Uterus (tissue), 2 donors: ENCODE data around the gene PDP2.

Source experiments
- POLR2A ChIP-seq, 2 donors: fragments of 450-650 bp; IDR thresholded peaks; one replicate each; pipeline ENCODE4 v1.6.1; 2016; ENCODE audit warnings: antibody characterized with exemption in 2 of 2, mild to moderate bottlenecking in 1 of 2, moderate library complexity in 1 of 2
- TF ChIP-seq, protein P1 (sequence below), 4 experiments: fragments of 200-600 bp in 2 of 4; fragments of 450-650 bp in 2 of 4; sonication (generic) in 2 of 4; IDR thresholded peaks; one replicate each; pipeline ENCODE4 v1.5.1; 2016 to 2019; ENCODE audit warnings: antibody characterized with exemption in 4 of 4, mild to moderate bottlenecking in 2 of 4, moderate library complexity in 1 of 4

DNA sequence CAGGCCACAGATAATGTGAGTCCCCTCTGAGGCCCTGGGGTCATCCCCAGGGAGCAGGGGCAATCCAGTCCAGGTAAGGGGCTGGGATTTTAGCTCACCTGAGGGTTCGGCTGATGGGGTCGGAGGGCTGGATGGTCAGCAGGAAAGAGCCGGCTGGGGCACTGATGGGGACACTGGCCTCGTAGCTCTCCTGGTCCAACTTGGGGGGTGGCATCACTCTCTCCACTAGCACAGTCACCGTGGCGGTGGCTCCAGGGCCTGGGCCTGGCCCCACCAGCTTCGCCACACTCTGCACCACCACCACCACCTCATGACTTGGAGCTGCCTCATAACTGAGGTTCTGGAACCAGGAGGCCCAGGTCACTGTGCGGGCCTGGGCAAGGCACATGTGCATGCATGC, 31.5 kb downstream of the PDP2 start:
- TF ChIP-seq, protein P1, sequence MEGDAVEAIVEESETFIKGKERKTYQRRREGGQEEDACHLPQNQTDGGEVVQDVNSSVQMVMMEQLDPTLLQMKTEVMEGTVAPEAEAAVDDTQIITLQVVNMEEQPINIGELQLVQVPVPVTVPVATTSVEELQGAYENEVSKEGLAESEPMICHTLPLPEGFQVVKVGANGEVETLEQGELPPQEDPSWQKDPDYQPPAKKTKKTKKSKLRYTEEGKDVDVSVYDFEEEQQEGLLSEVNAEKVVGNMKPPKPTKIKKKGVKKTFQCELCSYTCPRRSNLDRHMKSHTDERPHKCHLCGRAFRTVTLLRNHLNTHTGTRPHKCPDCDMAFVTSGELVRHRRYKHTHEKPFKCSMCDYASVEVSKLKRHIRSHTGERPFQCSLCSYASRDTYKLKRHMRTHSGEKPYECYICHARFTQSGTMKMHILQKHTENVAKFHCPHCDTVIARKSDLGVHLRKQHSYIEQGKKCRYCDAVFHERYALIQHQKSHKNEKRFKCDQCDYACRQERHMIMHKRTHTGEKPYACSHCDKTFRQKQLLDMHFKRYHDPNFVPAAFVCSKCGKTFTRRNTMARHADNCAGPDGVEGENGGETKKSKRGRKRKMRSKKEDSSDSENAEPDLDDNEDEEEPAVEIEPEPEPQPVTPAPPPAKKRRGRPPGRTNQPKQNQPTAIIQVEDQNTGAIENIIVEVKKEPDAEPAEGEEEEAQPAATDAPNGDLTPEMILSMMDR (IDR thresholded peaks at IDR 0.05): no peak
- no peak for TF ChIP-seq POLR2A (IDR thresholded peaks at IDR 0.05)
